ENCODE results near the gene PCDHGB4.
"Not testable (repeated sequence)": the region's sequence is repeated elsewhere in the genome, so short reads cannot be mapped to it uniquely, and the experiment has no call there.

Gene PCDHGB4

GRCh38 chr5:141369994-141370848, 17.3 kb upstream of the PCDHGB4 start, which contains the start of gene PCDHGB3:
Gene PCDHGB3, plus strand, starts transcription at chr5:141370242. Its CDS starts 153 bp downstream, at chr5:141370395.
- DNase-seq = peak; percentile 53

GRCh38 chr5:141371572-141372475, 15.7 kb upstream of the PCDHGB4 start:
- DNase-seq = no peak

DNA sequence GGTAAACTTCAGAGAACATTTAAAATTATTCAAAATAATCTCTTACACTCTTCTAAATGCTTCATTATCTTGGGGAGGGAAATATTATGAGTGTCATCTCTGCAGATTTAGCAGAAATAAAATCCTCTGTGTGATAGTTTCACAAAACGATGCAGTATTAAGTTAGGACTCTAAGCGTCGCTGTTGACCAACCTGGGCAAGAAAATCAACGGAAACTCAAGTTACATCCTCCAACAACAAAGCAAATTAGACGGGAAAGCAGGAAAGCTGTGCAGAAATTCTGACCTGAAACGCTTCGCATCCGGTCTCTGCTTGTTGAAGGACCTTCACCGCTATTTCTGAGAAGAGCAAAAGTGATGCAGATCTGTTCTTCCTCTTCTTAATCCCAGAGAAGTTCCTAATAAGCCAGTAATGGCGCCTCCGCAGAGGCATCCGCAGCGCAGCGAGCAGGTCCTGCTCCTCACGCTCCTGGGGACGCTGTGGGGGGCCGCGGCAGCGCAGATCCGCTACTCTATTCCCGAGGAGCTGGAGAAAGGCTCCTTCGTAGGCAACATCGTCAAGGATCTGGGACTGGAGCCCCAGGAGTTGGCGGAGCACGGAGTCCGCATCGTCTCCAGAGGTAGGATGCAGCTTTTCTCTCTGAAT, 13.7 kb upstream of the PCDHGB4 start, which contains the start of gene PCDHGA6:
PCDHGA6 (plus strand) TSS at position 219 of the 645 bp plus-strand sequence; CDS start at position 412, 193 bp downstream.
- DNase-seq = no peak

GRCh38 chr5:141374627-141375026, 12.9 kb upstream of the PCDHGB4 start:
- no peak for DNase-seq

DNA sequence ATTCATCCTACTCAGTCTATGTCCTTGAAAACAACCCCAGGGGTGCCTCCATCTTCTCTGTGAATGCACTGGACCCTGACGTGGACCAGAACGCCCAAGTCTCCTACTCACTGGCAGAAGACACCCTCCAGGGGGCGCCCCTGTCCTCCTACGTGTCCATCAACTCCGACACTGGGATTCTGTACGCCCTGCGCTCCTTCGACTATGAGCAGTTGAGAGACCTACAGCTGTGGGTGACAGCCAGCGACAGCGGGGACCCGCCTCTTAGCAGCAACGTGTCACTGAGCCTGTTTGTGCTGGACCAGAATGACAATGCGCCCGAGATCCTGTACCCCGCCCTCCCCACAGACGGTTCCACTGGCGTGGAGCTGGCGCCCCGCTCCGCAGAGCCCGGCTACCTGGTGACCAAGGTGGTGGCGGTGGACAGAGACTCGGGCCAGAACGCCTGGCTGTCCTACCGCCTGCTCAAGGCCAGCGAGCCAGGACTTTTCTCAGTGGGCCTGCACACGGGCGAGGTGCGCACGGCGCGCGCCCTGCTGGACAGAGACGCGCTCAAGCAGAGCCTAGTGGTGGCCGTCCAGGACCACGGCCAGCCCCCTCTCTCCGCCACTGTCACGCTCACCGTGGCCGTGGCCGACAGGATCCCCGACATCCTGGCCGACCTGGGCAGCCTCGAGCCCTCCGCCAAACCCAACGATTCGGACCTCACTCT, 11.9 kb upstream of the PCDHGB4 start:
- DNase-seq = not testable (repeated sequence)

- DNase-seq = no peak
These were observed 4.8 kb upstream of the PCDHGB4 start, which contains the start of gene PCDHGA7 for GRCh38 chr5:141382469-141383294. Gene PCDHGA7, plus strand, starts transcription at chr5:141382742. Its CDS starts 158 bp downstream, at chr5:141382900.

- no peak for DNase-seq
These were observed 4.2 kb upstream of the PCDHGB4 start for GRCh38 chr5:141383345-141383744.

GRCh38 chr5:141384471-141385267, 2.8 kb upstream of the PCDHGB4 start:
- DNase-seq = no peak

- DNase-seq = no peak
These were observed 1.2 kb downstream of the PCDHGB4 start for GRCh38 chr5:141388661-141389060.

DNA sequence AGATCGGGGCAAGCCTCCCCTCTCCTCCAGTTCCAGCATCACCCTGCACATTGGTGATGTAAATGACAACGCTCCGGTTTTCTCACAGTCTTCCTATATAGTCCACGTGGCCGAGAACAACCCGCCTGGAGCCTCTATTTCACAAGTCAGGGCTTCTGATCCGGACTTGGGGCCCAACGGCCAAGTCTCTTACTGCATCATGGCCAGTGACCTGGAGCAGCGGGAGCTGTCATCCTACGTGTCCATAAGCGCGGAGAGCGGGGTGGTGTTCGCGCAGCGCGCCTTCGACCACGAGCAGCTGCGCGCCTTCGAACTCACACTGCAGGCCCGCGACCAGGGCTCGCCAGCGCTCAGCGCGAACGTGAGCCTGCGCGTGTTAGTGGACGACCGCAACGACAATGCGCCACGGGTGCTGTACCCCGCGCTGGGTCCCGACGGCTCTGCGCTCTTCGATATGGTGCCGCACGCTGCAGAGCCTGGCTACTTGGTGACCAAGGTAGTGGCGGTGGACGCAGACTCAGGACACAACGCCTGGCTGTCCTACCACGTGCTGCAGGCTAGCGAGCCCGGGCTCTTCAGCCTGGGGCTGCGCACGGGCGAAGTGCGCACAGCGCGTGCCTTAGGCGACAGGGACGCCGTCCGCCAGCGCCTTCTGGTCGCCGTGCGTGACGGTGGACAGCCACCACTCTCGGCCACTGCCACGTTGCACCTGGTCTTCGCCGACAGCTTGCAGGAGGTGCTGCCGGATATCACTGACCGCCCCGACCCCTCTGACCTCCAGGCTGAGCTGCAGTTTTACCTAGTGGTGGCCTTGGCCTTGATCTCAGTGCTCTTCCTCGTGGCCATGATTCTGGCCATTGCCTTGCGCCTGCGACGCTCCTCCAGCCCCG, 1.9 kb downstream of the PCDHGB4 start:
- no peak for DNase-seq

DNA sequence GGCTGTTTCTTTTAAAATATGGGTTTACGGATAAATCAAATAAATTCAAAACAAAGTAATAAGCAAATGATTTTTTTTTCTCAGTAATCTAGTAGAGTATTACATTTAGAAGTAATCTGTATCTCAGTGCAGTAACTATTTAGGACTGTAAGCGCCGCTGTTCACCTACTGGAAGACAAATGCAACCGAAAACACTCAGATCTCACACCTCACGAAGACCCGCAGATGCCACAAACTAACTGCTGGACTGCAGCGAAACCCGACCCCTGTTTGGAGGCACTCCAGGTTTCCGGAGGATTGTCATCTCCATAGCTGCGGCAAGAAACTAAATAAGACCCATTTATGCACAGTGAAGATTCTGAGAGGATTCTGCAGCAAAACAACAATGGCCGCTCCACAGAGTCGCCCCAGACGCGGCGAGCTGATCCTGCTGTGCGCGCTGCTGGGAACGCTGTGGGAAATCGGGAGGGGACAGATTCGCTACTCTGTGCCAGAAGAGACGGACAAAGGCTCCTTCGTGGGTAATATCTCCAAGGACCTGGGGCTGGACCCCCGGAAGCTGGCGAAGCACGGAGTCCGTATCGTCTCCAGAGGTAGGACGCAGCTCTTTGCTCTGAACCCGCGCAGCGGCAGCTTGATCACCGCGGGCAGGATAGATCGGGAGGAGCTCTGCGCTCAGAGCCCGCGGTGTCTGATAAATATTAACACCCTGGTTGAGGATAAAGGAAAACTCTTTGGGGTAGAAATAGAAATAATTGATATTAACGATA, 5.1 kb downstream of the PCDHGB4 start, which contains the start of gene PCDHGA8:
PCDHGA8 (plus strand) TSS at position 205 of the 770 bp plus-strand sequence; CDS start at position 386, 181 bp downstream.
- DNase-seq = no peak

- DNase-seq = no peak
These were observed 5.8 kb downstream of the PCDHGB4 start for GRCh38 chr5:141393267-141393666.

DNA sequence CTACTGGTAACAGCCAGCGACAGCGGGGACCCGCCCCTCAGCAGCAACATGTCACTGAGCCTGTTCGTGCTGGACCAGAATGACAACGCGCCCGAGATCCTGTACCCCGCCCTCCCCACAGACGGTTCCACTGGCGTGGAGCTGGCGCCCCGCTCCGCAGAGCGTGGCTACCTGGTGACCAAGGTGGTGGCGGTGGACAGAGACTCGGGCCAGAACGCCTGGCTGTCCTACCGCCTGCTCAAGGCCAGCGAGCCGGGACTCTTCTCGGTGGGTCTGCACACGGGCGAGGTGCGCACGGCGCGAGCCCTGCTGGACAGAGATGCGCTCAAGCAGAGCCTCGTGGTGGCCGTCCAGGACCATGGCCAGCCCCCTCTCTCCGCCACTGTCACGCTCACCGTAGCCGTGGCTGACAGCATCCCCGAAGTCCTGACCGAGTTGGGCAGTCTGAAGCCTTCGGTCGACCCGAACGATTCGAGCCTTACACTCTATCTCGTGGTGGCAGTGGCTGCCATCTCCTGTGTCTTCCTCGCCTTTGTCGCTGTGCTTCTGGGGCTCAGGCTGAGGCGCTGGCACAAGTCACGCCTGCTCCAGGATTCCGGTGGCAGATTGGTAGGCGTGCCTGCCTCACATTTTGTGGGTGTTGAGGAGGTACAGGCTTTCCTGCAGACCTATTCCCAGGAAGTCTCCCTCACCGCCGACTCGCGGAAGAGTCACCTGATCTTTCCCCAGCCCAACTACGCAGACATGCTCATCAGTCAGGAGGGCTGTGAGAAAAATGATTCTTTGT, 7.1 kb downstream of the PCDHGB4 start:
- not testable (repeated sequence) for DNase-seq

- DNase-seq = peak; percentile 66
These were observed 10.5 kb downstream of the PCDHGB4 start, which contains the start of gene PCDHGB5 for GRCh38 chr5:141397756-141398551. Gene PCDHGB5, plus strand, starts transcription at chr5:141397947. Its CDS starts 181 bp downstream, at chr5:141398128.

DNA sequence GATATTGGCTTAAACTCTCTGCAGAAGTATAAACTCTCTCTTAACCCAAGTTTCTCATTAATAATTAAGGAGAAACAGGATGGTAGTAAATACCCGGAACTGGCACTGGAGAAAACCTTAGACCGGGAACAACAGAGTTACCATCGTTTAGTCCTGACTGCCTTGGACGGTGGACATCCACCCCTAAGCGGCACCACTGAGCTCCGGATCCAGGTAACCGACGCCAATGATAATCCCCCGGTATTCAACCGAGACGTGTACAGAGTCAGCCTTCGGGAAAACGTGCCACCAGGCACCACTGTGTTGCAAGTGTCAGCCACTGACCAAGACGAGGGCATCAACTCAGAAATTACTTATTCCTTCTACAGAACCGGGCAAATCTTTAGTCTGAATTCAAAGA, 11.1 kb downstream of the PCDHGB4 start:
- no peak for DNase-seq

GRCh38 chr5:141399555-141400258, 12.2 kb downstream of the PCDHGB4 start:
- DNase-seq = no peak

Data from activated CD4-positive, alpha-beta T cell treated with anti-CD3 and anti-CD28 coated beads for 48 hours (primary cell).